NB4 (cell line): ENCODE results near the gene ZFP92.
"Not testable (repeated sequence)": the region's sequence is repeated elsewhere in the genome, so short reads cannot be mapped to it uniquely, and the experiment has no call there.

ENCODE experiments used
- DNase-seq: peaks from one replicate; pipeline ENCODE4 v3.0.0; 2010; ENCODE audit warnings: low read depth
- H3K4me3 ChIP-seq: one replicate; pipeline ENCODE4 v1.5.1; 2011; ENCODE audit warnings: mild to moderate bottlenecking, low read depth, low read length, moderate library complexity
- CTCF ChIP-seq: IDR thresholded peaks from one replicate; pipeline ENCODE4 v1.5.1; 2012; ENCODE audit warnings: low read depth, low read length
- MAX ChIP-seq: IDR thresholded peaks from 2 replicates; pipeline ENCODE4 v1.6.1; 2011; ENCODE audit warnings: low read depth, low read length
- MYC ChIP-seq: IDR thresholded peaks from 2 replicates; pipeline ENCODE4 v1.6.1; 2011; ENCODE audit warnings: low read depth, low read length
- POLR2A ChIP-seq: IDR thresholded peaks from 2 replicates; pipeline ENCODE4 v1.6.1; 2011; ENCODE audit warnings: mild to moderate bottlenecking; ENCODE audit not compliant: insufficient read length; ENCODE audit errors: extremely low read depth

ZFP92 gene

GRCh38 chrX:153382563-153383482, 28.4 kb upstream of the ZFP92 start:
- H3K4me3 ChIP-seq, result no peak overlapping the region
- no peak for TF ChIP-seq MAX
- no peak for TF ChIP-seq CTCF
- no peak for TF ChIP-seq POLR2A
- TF ChIP-seq MYC, result no peak
- no peak for DNase-seq

DNA sequence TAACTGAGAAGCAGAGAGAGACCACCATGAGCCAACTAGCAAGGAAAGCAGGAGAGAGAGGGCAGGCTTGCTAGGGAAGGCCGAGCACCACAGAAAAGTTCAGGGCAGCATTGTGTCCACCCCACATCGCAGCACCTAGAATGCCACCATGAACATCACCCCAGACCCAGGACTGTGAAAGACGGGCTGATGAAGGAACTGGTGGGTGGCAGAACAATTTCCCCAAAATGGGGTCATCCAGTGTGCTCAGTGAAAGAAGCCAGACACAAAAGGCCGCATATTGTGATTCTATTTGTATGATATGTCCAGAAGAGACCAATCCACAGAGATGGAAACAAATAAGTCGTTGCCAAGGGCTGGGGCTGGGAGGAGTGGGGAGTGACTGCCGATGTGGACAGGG, 26.9 kb upstream of the ZFP92 start:
- TF ChIP-seq MAX (no peak), CTCF (no peak), POLR2A (no peak), MYC (no peak)
- no peak overlapping the region for H3K4me3 ChIP-seq

GRCh38 chrX:153384973-153385372, 26.3 kb upstream of the ZFP92 start:
- not testable (repeated sequence) for DNase-seq, H3K4me3 ChIP-seq

More for the DNA sequence above, 26.9 kb upstream of the ZFP92 start:
- no peak for DNase-seq

GRCh38 chrX:153386097-153386496, 25.2 kb upstream of the ZFP92 start:
- TF ChIP-seq CTCF (no peak), MYC (no peak), MAX (no peak), POLR2A (no peak)
- DNase-seq, result no peak
- H3K4me3 ChIP-seq, result no peak overlapping the region

DNA sequence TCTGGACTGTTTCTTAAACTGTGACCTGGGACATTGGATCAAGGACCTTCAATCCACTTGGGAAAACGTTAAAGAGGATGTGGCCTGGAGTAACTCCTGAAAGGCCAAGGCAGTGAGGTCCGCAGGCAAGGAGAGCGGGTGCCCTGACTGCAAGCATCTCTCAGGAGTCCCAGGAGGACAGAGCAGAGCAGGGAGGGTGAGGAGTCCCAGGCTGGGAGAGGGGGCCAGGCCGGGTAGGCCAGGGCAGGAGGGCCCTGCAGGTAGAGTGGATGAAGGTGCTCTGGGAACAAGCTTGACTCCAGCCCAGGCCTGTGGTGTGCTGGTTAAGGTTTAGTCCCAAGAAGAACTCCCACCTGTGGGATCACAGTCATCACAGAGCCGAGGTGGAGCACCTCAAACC, 23.9 kb upstream of the ZFP92 start:
- DNase-seq, result no peak
- H3K4me3 ChIP-seq, result no peak overlapping the region
- no peak for TF ChIP-seq CTCF
- TF ChIP-seq MYC, result no peak
- no peak for TF ChIP-seq MAX
- no peak for TF ChIP-seq POLR2A

- H3K4me3 ChIP-seq, result no peak overlapping the region
- TF ChIP-seq MYC (no peak), POLR2A (no peak), MAX (no peak), CTCF (no peak)
- DNase-seq, result no peak
Observed at GRCh38 chrX:153387987-153388721, 23.1 kb upstream of the ZFP92 start.
